ENCODE measurements around the gene UBE2F.

DNA sequence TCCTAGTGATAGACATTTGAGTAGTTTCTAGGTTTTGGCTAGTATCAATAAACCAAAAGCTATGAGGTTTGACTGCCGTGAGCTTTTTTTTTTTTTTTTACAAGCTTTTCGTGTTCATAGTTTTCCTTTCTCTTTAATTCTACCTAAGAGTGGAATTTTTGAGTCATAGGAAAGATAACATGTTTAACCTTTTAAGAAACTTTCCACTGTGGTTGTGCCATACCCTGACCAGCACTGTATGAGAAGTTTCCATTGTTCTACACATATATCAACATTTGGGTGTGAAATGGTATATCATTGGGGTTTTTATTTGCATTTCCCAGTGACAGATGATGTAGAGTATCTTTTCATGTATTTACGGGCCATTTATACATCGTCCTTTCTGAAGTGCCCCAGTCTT, 31.7 kb downstream of the UBE2F start:
- TF ChIP-seq CTCF (conservative IDR thresholded peaks at IDR 0.05 in 1 of 2, IDR thresholded peaks at IDR 0.05 in 1 of 2; ENCODE audit: low read depth in 1 of 2, low read length in 2 of 2) = no peak
- TF ChIP-seq EZH2 (IDR thresholded peaks at IDR 0.05; ENCODE audit: low read length, missing control alignments) = no peak

Data from fibroblast of lung (primary cell).